AG09309 (cell line): ENCODE data around the gene HMCN1.
"Not testable (repeated sequence)": the region's sequence is repeated elsewhere in the genome, so short reads cannot be mapped to it uniquely, and the experiment has no call there.

Experiments
- DNase-seq: peaks from one replicate; pipeline ENCODE4 v3.0.0-alpha.2; 2010; ENCODE audit warnings: low read depth
- H3K4me3 ChIP-seq: 2 replicates; pipeline ENCODE4 v1.5.1; 2011; ENCODE audit warnings: mild to moderate bottlenecking, low read depth, low read length, moderate library complexity; ENCODE audit not compliant: control insufficient read depth
- CTCF ChIP-seq: IDR thresholded peaks from 2 replicates; pipeline ENCODE4 v1.5.1; 2011; ENCODE audit warnings: mild to moderate bottlenecking, low read depth, low read length, inconsistent platforms; ENCODE audit not compliant: insufficient read depth, control insufficient read depth; ENCODE audit errors: missing control alignments

The HMCN1 gene

GRCh38 chr1:186210258-186210657 is 476.1 kb downstream of the HMCN1 start:
- no peak for DNase-seq
- no peak for TF ChIP-seq CTCF
- H3K4me3 ChIP-seq, result no peak overlapping the region

DNA sequence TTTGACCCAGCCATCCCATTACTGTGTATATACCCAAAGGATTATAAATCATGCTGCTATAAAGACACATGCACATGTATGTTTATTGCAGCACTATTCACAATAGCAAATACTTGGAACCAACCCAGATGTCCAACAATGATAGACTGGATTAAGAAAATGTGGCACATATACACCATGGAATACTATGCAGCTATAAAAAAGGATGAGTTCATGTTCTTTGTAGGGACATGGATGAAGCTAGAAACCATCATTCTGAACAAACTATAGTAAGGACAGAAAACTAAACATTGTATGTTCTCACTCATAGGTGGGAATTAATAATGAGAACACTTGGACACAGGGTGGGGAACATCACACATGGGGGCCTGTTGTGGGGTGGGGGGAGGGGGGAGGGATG is 477.4 kb downstream of the HMCN1 start:
- not testable (repeated sequence) for DNase-seq, H3K4me3 ChIP-seq

GRCh38 chr1:186212568-186213224 is 478.5 kb downstream of the HMCN1 start:
- H3K4me3 ChIP-seq, result no peak overlapping the region
- peak; percentile 90 for TF ChIP-seq CTCF
- DNase-seq, result peak; percentile 85

GRCh38 chr1:186213225-186213607 is 479.0 kb downstream of the HMCN1 start:
- no peak overlapping the region for H3K4me3 ChIP-seq
- no peak for TF ChIP-seq CTCF
- no peak for DNase-seq

GRCh38 chr1:186214791-186215190 is 480.6 kb downstream of the HMCN1 start:
- no peak overlapping the region for H3K4me3 ChIP-seq
- DNase-seq, result no peak
- TF ChIP-seq CTCF, result no peak

- no peak for TF ChIP-seq CTCF
- no peak overlapping the region for H3K4me3 ChIP-seq
- DNase-seq, result no peak
These were observed 481.4 kb downstream of the HMCN1 start for GRCh38 chr1:186215636-186216035.

- no peak overlapping the region for H3K4me3 ChIP-seq
- no peak for TF ChIP-seq CTCF
- DNase-seq, result no peak
These were observed 484.6 kb downstream of the HMCN1 start for GRCh38 chr1:186218654-186219352.
